Esophagus squamous epithelium (tissue), 5 donors: ENCODE data around the gene HSBP1L1. TPM values are rescaled to one million over a fixed set of nuclear protein-coding genes. Genes with fewer than 3 reads are reported as not detected.

Source experiments
- DNase-seq: peaks from one replicate; lab custom pipeline; 2025; lab: John Stamatoyannopoulos, UW
- H3K27ac ChIP-seq, 4 donors: fragments of 200-600 bp; sonication (generic); one replicate each; pipeline ENCODE4 v1.5.1; 2016 to 2019; ENCODE audit warnings: mild to moderate bottlenecking in 1 of 4
- H3K27me3 ChIP-seq, 4 donors: fragments of 200-600 bp; sonication (generic); 1 replicate in 3 of 4; 2 replicates in 1 of 4; pipeline versions ENCODE4 v1.5.1 to v1.6.0; 2017 to 2021; ENCODE audit warnings: antibody characterized with exemption in 1 of 4
- H3K36me3 ChIP-seq, 3 donors: fragments of 200-600 bp; sonication (generic); one replicate each; pipeline ENCODE4 v1.5.1; 2016 to 2019
- H3K4me1 ChIP-seq, 3 donors: fragments of 200-600 bp; sonication (generic); one replicate each; pipeline ENCODE4 v1.5.1; 2017 to 2019
- H3K4me3 ChIP-seq, 4 donors: fragments of 200-600 bp; sonication (generic); 1 replicate in 3 of 4; 2 replicates in 1 of 4; pipeline ENCODE4 v1.5.1; 2016 to 2019; ENCODE audit warnings: mild to moderate bottlenecking in 2 of 4, moderate library complexity in 1 of 4
- H3K9me3 ChIP-seq, 3 donors: fragments of 200-600 bp; sonication (generic); one replicate each; pipeline ENCODE4 v1.5.1; 2016 to 2019
- CTCF ChIP-seq, 6 experiments: fragments of 450-650 bp in 4 of 6; fragments of 200-600 bp in 2 of 6; sonication (generic) in 2 of 6; IDR thresholded peaks; one replicate each; pipeline ENCODE4 v1.5.1; 2016 to 2019; ENCODE audit warnings: antibody characterized with exemption in 6 of 6, mild to moderate bottlenecking in 4 of 6, moderate library complexity in 4 of 6
- POLR2A ChIP-seq, 4 donors: fragments of 450-650 bp; IDR thresholded peaks; one replicate each; pipeline ENCODE4 v1.6.1; 2017; ENCODE audit warnings: antibody characterized with exemption in 4 of 4, mild to moderate bottlenecking in 4 of 4, moderate library complexity in 3 of 4
- WGBS, 2 donors: methylation state at CpG; one replicate each; pipeline ENCODE4 v1.1.5; 2018; 5-methylcytosine and 5-hydroxymethylcytosine counted together
- intact Hi-C: fragments of 100-400 bp; cut with DNase I; formaldehyde crosslinking; loops from one replicate; pipeline ENCODE4 v1.15.0; 2022
- total RNA-seq, 4 donors: library from RNA; depleted of rRNA; stranded (reverse); fragments of >200 nt; gene quantifications; one replicate each; pipeline ENCODE4 v1.1.0, GENCODE V29; 2016
- donor health status: DM: yes; HTN: yes; CAD: no.

HSBP1L1 gene
- total RNA-seq, 4 donors from 2014 or later, result 17.7 to 27.1 (median 25.8) TPM

DNA sequence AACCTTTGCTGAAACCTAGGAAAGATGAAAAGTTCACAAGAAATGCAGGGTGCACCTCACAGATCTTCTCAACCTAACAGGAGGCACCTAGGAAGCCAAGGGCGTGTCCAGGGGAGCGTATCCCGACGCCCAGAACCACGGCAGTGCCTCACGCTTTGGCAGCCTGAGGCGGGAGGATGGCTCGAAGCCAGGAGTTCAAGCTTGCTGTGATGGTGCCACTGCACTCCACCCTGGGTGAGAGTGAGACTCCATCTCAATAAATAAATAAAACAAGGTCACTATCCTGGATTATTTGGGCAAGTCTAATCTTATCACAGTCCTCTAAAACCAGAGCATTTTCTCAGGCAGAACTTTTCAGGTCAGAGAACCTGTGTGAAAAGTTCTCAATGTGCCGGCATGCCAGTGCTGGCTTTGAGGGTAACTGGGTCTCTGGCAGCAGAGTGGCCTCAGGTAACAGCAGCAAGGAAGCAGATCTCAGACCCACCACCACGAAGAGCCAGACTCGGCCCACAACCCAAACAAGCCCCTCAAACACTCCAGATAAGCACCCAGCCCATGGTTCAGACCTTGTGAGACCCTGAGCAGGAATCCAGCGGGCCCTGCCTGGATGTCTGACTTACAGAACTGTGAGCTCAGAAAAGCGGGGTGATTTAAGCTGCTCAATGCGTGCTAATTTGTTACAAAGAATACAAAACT is 11.7 kb downstream of the HSBP1L1 start:
- TF ChIP-seq POLR2A (IDR thresholded peaks at IDR 0.05), result no peak
- TF ChIP-seq CTCF (IDR thresholded peaks at IDR 0.05), result no peak
- peaks cover 0 to 68% (median 9%) of the 10 kb centered on the region in 3 donors for H3K36me3 ChIP-seq

DNA sequence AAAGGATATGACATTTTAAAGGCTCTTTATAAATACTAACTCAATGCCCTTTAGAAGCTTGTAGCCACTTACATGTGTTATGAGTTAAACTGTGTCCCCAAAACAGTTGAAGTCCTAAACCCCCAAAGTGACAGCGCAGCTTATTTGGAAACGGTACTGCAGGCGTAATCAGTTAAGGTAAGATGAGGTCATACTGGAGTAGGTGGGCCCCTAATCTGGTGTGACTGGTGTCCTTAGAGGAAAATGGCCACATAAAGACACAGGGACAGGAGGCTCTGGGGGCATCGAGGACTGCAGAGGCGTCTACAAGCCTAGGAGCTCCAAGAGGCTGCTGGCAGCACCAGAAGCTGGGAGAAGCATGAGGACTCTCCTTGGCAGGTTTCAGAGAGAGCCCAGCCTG is 15.4 kb downstream of the HSBP1L1 start:
- DNase-seq, result no peak
- Histone ChIP-seq H3K27me3 (no peaks in the 10 kb centered on the region), H3K27ac (no peak overlapping the region), H3K36me3 (peaks cover 0 to 51% (median 0%) of the 10 kb centered on the region in 3 donors), H3K4me3 (no peak overlapping the region), H3K4me1 (peaks cover 0 to 38% (median 4%) of the 10 kb centered on the region in 3 donors), H3K9me3 (no peaks in the 10 kb centered on the region)
- intact Hi-C loops, result no loop called here
- 83 to 95% methylated on average over 5 of the region's 5 CpGs for WGBS, 2 donors
- TF ChIP-seq CTCF (IDR thresholded peaks at IDR 0.05) (no peak), POLR2A (IDR thresholded peaks at IDR 0.05) (no peak)

More for the DNA sequence above, 11.7 kb downstream of the HSBP1L1 start:
- peak overlapping the region in 3 of 4 donors; percentile 50 to 53 (median 51) for H3K27ac ChIP-seq
- peaks cover 0 to 19% (median 4%) of the 10 kb centered on the region in 3 donors for H3K4me1 ChIP-seq
- 49% methylated on average over 12 to 13 of the region's 14 CpGs for WGBS, 2 donors
- no peak overlapping the region for H3K4me3 ChIP-seq
- no peaks in the 10 kb centered on the region for H3K27me3 ChIP-seq
- intact Hi-C loops, result no loop called here
- no peak for DNase-seq
- H3K9me3 ChIP-seq, result no peaks in the 10 kb centered on the region

DNA sequence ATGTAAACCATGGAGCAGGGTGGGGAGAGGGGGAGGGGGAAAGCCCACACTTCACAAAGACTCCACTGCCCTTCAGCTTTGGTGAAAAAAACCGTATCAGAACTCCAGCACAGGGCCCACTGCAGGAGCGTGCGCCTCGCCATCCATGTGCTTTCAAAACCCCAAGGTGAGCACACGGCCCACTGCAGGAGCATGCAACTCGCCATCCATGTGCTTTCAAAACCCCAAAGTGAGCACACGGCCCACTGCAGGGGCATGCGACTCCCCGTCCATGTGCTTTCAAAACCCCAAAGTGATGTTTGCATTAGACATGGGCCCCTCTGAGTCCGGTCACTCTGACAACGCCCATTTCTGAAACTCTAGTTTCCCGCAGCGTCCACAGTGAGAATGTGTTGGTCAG is 16.1 kb downstream of the HSBP1L1 start:
- WGBS, 2 donors, result 81 to 88% methylated on average over 13 of the region's 13 CpGs
- TF ChIP-seq POLR2A (IDR thresholded peaks at IDR 0.05), result no peak
- TF ChIP-seq CTCF (IDR thresholded peaks at IDR 0.05), result no peak
- intact Hi-C loops, result no loop called here

GRCh38 chr18:79982736-79983135 is 18.3 kb downstream of the HSBP1L1 start:
- peaks cover 0 to 47% (median 0%) of the 10 kb centered on the region in 3 donors for H3K36me3 ChIP-seq
- 68 to 81% methylated on average over 6 of the region's 6 CpGs for whole genome bisulfite sequencing, 2 donors
- TF ChIP-seq CTCF (IDR thresholded peaks at IDR 0.05) (no peak), POLR2A (IDR thresholded peaks at IDR 0.05) (no peak)
- no peaks in the 10 kb centered on the region for H3K27me3 ChIP-seq
- H3K4me3 ChIP-seq, result no peak overlapping the region
- H3K9me3 ChIP-seq, result no peaks in the 10 kb centered on the region
- DNase-seq, result no peak
- peaks cover 9 to 47% (median 11%) of the 10 kb centered on the region in 3 donors for H3K4me1 ChIP-seq
- H3K27ac ChIP-seq, result peak overlapping the region in 3 of 4 donors; percentile 41 to 50 (median 45)
- intact Hi-C loops, result no loop called here

More for the DNA sequence above, 16.1 kb downstream of the HSBP1L1 start:
- Histone ChIP-seq H3K36me3 (peaks cover 0 to 51% (median 0%) of the 10 kb centered on the region in 3 donors), H3K4me3 (no peak overlapping the region), H3K27me3 (no peaks in the 10 kb centered on the region), H3K9me3 (no peaks in the 10 kb centered on the region), H3K4me1 (peaks cover 0 to 41% (median 4%) of the 10 kb centered on the region in 3 donors), H3K27ac (no peak overlapping the region)
- DNase-seq, result no peak

DNA sequence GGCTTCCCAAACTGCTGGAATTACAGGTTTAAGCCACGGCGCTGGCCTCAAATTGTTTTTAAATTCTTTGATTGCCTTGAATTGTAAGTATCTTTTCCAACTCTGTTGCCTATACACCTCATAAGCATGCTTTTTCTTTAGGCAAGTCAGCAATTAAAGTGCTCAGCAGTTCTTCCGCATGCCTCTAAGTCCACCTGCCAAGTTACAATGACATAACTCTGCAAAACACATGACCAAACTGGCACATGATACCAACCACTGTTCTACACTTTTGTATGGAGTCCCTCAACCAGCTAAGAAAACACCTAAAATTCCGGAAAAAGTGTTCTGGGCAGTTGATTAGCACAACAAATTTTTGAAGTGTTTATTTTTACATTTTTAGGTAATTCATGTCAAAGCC is 18.8 kb downstream of the HSBP1L1 start:
- TF ChIP-seq POLR2A (IDR thresholded peaks at IDR 0.05), result no peak
- TF ChIP-seq CTCF (IDR thresholded peaks at IDR 0.05), result no peak
- H3K9me3 ChIP-seq, result no peaks in the 10 kb centered on the region
- no peak overlapping the region for H3K4me3 ChIP-seq
- intact Hi-C loops, result no loop called here
- peaks cover 9 to 49% (median 11%) of the 10 kb centered on the region in 3 donors for H3K4me1 ChIP-seq
- no peaks in the 10 kb centered on the region for H3K27me3 ChIP-seq
- no peak for DNase-seq
- WGBS, 2 donors, result 52 to 72% methylated on average over 4 of the region's 4 CpGs
- H3K27ac ChIP-seq, result peak overlapping the region in 3 of 4 donors; percentile 41 to 50 (median 45)
- H3K36me3 ChIP-seq, result peaks cover 0 to 47% (median 0%) of the 10 kb centered on the region in 3 donors
